Psoas muscle (tissue), 8 donors: ENCODE measurements around the gene MICOS13. TPM values are rescaled to one million over a fixed set of nuclear protein-coding genes. Genes with fewer than 3 reads are reported as not detected.

Experiments
- ATAC-seq, 4 donors: fragments of 200-7000 bp; cut with Tn5 transposase; one replicate each; pipeline ENCODE4 v1.9.1; 2020; ENCODE audit warnings: moderate library complexity in 3 of 4, mild to moderate bottlenecking in 2 of 4
- DNase-seq, 2 donors: peaks; one replicate each; pipeline ENCODE4 v3.0.0-alpha.2; 2020
- H3K27ac ChIP-seq: fragments of 200-600 bp; one replicate; pipeline ENCODE4 v1.8.0; 2022
- H3K27me3 ChIP-seq, 3 donors: fragments of 200-600 bp in 1 of 3; one replicate each; pipeline versions ENCODE4 v1.6.1 to v1.8.0; 2013 to 2022; ENCODE audit warnings: low read length in 2 of 3, mild to moderate bottlenecking in 2 of 3, moderate library complexity in 1 of 3; ENCODE audit not compliant: insufficient read depth in 3 of 3
- H3K36me3 ChIP-seq, 2 donors: fragments of 200-600 bp in 1 of 2; one replicate each; pipeline versions ENCODE4 v1.6.1 to v1.8.0; 2013 to 2022; ENCODE audit warnings: low read depth in 1 of 2, mild to moderate bottlenecking in 1 of 2, moderate library complexity in 1 of 2; ENCODE audit not compliant: insufficient read depth in 1 of 2
- H3K4me1 ChIP-seq: fragments of 200-600 bp; one replicate; pipeline ENCODE4 v1.8.0; 2022
- H3K4me3 ChIP-seq: fragments of 200-600 bp; one replicate; pipeline ENCODE4 v1.8.0; 2022; ENCODE audit warnings: mild to moderate bottlenecking
- H3K9me3 ChIP-seq: fragments of 200-600 bp; one replicate; pipeline ENCODE4 v1.8.0; 2022
- CTCF ChIP-seq: fragments of 200-600 bp; IDR thresholded peaks from one replicate; pipeline ENCODE4 v1.8.0; 2022; ENCODE audit warnings: antibody characterized with exemption
- WGBS, 3 donors: extraction: QIAGEN DNeasy Blood & Tissue Kit; methylation state at CpG; one replicate each; pipeline versions ENCODE4 v1.1.6 to v1.1.7; 2013; 5-methylcytosine and 5-hydroxymethylcytosine counted together
- intact Hi-C, 2 donors: fragments of 100-400 bp; cut with DNase I; formaldehyde crosslinking; loops; one replicate each; pipeline versions ENCODE4 v1.11.0 to v1.14.2; 2022
- polyA plus RNA-seq, 3 donors: library from polyadenylated mRNA; stranded (reverse); fragments of 200-250 nt; gene quantifications; one replicate each; pipeline ENCODE4 v1.2.3, GENCODE V29; 2013
- total RNA-seq, 4 donors: library from RNA; stranded (reverse); fragmentation: NEBNext Ultra II Directional in 2 of 4; extraction: Animal tissue kit (Norgen Biotek cat#: 25700) in 2 of 4; gene quantifications; one replicate each; pipeline versions ENCODE4 v1.2.1 to v1.2.4, GENCODE V29; 2021 to 2023
- donor health status: healthy with polysubstance abuse.
- donor health status: DM: no; HTN: no; CAD: no; lungs with moderate emphysema.
- donor health status: Bipolar disorder and iron deficiency.
- donor health status: healthy.
- donor health status: DM: yes; HTN: yes; CAD: no.
- donor health status: DM: no; HTN: no; CAD: no.
- donor health status: DM: no; HTN: no; CAD: no.
- donor health status: DM: yes; HTN: yes; CAD: no.

The MICOS13 gene
- total and polyA plus RNA-seq, 7 donors: 103 to 245 (median 133) TPM

- Histone ChIP-seq H3K4me1 (peaks cover 10% of the 10 kb centered on the region), H3K27me3 (no peaks in the 10 kb centered on the region), H3K4me3 (no peak overlapping the region), H3K9me3 (no peaks in the 10 kb centered on the region), H3K27ac (no peak overlapping the region), H3K36me3 (peaks cover 23 to 94% of the 10 kb centered on the region in 2 donors)
- no peak for ATAC-seq
- DNase-seq: no peak
- 83 to 86% (median 84%) methylated on average over 25 to 26 of the region's 26 CpGs for WGBS, 3 donors
- no peak for TF ChIP-seq CTCF
- intact Hi-C loops: no loop called here
Observed at GRCh38 chr19:5666921-5667610, 13.2 kb downstream of the MICOS13 start.

GRCh38 chr19:5665781-5666513, 14.4 kb downstream of the MICOS13 start:
- no peak for TF ChIP-seq CTCF
- peaks cover 10% of the 10 kb centered on the region for H3K4me1 ChIP-seq
- WGBS, 3 donors: 76 to 80% (median 77%) methylated on average over 10 of the region's 10 CpGs
- H3K36me3 ChIP-seq: peaks cover 26 to 97% of the 10 kb centered on the region in 2 donors
- H3K27ac ChIP-seq: peak overlapping the region; percentile 82
- no peak overlapping the region for H3K4me3 ChIP-seq
- H3K9me3 ChIP-seq: no peaks in the 10 kb centered on the region
- intact Hi-C loops: no loop called here
- no peaks in the 10 kb centered on the region for H3K27me3 ChIP-seq
- DNase-seq: no peak
- ATAC-seq: no peak

GRCh38 chr19:5664515-5664914, 15.8 kb downstream of the MICOS13 start:
- no peaks in the 10 kb centered on the region for H3K27me3 ChIP-seq
- 28 to 39% (median 28%) methylated on average over 2 of the region's 2 CpGs for WGBS, 3 donors
- H3K36me3 ChIP-seq: peaks cover 23 to 100% of the 10 kb centered on the region in 2 donors
- H3K27ac ChIP-seq: peak overlapping the region; percentile 82
- ATAC-seq: peak; percentile 74 to 98 (median 91)
- TF ChIP-seq CTCF: no peak
- intact Hi-C loops: loop anchor here in 1 of 2 donors (5.0 kb wide), 1 partner anchor 37 kb away; no protein-coding TSS in a partner anchor
- H3K4me1 ChIP-seq: peaks cover 10% of the 10 kb centered on the region
- no peak for DNase-seq
- H3K4me3 ChIP-seq: no peak overlapping the region
- no peaks in the 10 kb centered on the region for H3K9me3 ChIP-seq

- TF ChIP-seq CTCF: no peak
- 93 to 96% (median 94%) methylated on average over 17 of the region's 17 CpGs for WGBS, 3 donors
- Histone ChIP-seq H3K27ac (peak overlapping the region; percentile 82), H3K27me3 (no peaks in the 10 kb centered on the region), H3K9me3 (no peaks in the 10 kb centered on the region), H3K4me1 (peaks cover 10% of the 10 kb centered on the region), H3K4me3 (no peak overlapping the region), H3K36me3 (peaks cover 22 to 100% of the 10 kb centered on the region in 2 donors)
- ATAC-seq (no peak), DNase-seq (no peak)
- intact Hi-C loops: loop anchor here in 1 of 2 donors (5.0 kb wide), 1 partner anchor 37 kb away; no protein-coding TSS in a partner anchor
Observed at GRCh38 chr19:5663904-5664303, 16.4 kb downstream of the MICOS13 start.
